ENCODE data around the gene RNF151. TPM values are rescaled to one million over a fixed set of nuclear protein-coding genes. Genes with fewer than 3 reads are reported as not detected.

Gene RNF151
- total RNA-seq, 6 donors from 2014 or later: 0.37 TPM; not detected in 5

- ATAC-seq (ENCODE audit: low FRiP score in 2 of 2): no peak
- Histone ChIP-seq H3K9me3 (no peaks in the 10 kb centered on the region), H3K36me3 (peaks cover 14 to 34% (median 23%) of the 10 kb centered on the region in 4 donors), H3K27ac (peak overlapping the region; percentile 98 to 100 (median 98)), H3K4me3 (peak overlapping the region; percentile 85 to 91 (median 88)), H3K4me1 (peaks cover 20 to 39% (median 26%) of the 10 kb centered on the region in 4 donors), H3K27me3 (no peaks in the 10 kb centered on the region)
- TF ChIP-seq CTCF (IDR thresholded peaks at IDR 0.05) (no peak), POLR2A (IDR thresholded peaks at IDR 0.05) (no peak), POLR2AphosphoS5 (IDR thresholded peaks at IDR 0.05) (no peak), EP300 (IDR thresholded peaks at IDR 0.05) (no peak)
- 18 to 19% methylated on average over 13 to 18 of the region's 24 CpGs for WGBS, 2 donors
- no peak for DNase-seq
These were observed 1.2 kb upstream of the RNF151 start for GRCh38 chr16:1965396-1966001.

GRCh38 chr16:1968146-1968953 is 1.7 kb downstream of the RNF151 start:
- DNase-seq: peak in 1 of 2 donors; percentile 79
- 82 to 90% methylated on average over 21 to 41 of the region's 41 CpGs for WGBS, 2 donors
- H3K4me1 ChIP-seq: peaks cover 28 to 45% (median 32%) of the 10 kb centered on the region in 4 donors
- ATAC-seq (ENCODE audit: low FRiP score in 2 of 2): no peak
- no peaks in the 10 kb centered on the region for H3K9me3 ChIP-seq
- peaks cover 0 to 7% (median under 1%) of the 10 kb centered on the region in 4 donors for H3K36me3 ChIP-seq
- H3K4me3 ChIP-seq: no peak overlapping the region
- no peaks in the 10 kb centered on the region for H3K27me3 ChIP-seq
- H3K27ac ChIP-seq: no peak overlapping the region
- TF ChIP-seq CTCF (IDR thresholded peaks at IDR 0.05) (no peak), POLR2A (IDR thresholded peaks at IDR 0.05) (no peak), POLR2AphosphoS5 (IDR thresholded peaks at IDR 0.05) (no peak), EP300 (IDR thresholded peaks at IDR 0.05) (no peak)

- Histone ChIP-seq H3K27ac (peak within 1 kb of the TSS; percentile 88 to 94 (median 90)), H3K4me1 (peaks cover 18 to 33% (median 24%) of the 10 kb centered on the region in 4 donors), H3K4me3 (peak within 1 kb of the TSS; percentile 84 to 100 (median 98)), H3K9me3 (no peaks in the 10 kb centered on the region), H3K36me3 (peaks cover 11 to 30% (median 29%) of the 10 kb centered on the region in 4 donors), H3K27me3 (no peaks in the 10 kb centered on the region)
- peak; percentile 93 to 99 for DNase-seq
- peak; percentile 93 to 97 for ATAC-seq (ENCODE audit: low FRiP score in 2 of 2)
- TF ChIP-seq POLR2AphosphoS5 (IDR thresholded peaks at IDR 0.05) (peak; percentile 100), CTCF (IDR thresholded peaks at IDR 0.05) (peak in 2 of 6 experiments; percentile 36 to 48), POLR2A (IDR thresholded peaks at IDR 0.05) (peak in 3 of 4 donors; percentile 73 to 97 (median 94)), EP300 (IDR thresholded peaks at IDR 0.05) (peak in 1 of 4 donors; percentile 81)
- WGBS, 2 donors: 0 to 1% methylated on average over 11 to 64 of the region's 78 CpGs
These were observed 5.3 kb downstream of the RNF151 start, which contains the start of gene TBL3 for GRCh38 chr16:1971796-1972489. Gene TBL3, plus strand, starts transcription at chr16:1972053. Its CDS starts 112 bp downstream, at chr16:1972165.

GRCh38 chr16:1972490-1972877 is 5.8 kb downstream of the RNF151 start:
- peaks cover 18 to 33% (median 24%) of the 10 kb centered on the region in 4 donors for H3K4me1 ChIP-seq
- peak overlapping the region in 3 of 4 donors; percentile 88 to 92 (median 89) for H3K27ac ChIP-seq
- 5 to 6% methylated on average over 16 to 20 of the region's 22 CpGs for WGBS, 2 donors

More at GRCh38 chr16:1972490-1972877, 5.8 kb downstream of the RNF151 start:
- Histone ChIP-seq H3K4me3 (peak overlapping the region; percentile 84 to 100 (median 98)), H3K9me3 (no peaks in the 10 kb centered on the region), H3K27me3 (no peaks in the 10 kb centered on the region), H3K36me3 (peaks cover 11 to 36% (median 34%) of the 10 kb centered on the region in 4 donors)
- DNase-seq: peak in 1 of 2 donors; percentile 77
- peak in 1 of 2 donors; percentile 1 for ATAC-seq (ENCODE audit: low FRiP score in 2 of 2)
- TF ChIP-seq CTCF (IDR thresholded peaks at IDR 0.05) (no peak), POLR2A (IDR thresholded peaks at IDR 0.05) (no peak), POLR2AphosphoS5 (IDR thresholded peaks at IDR 0.05) (no peak), EP300 (IDR thresholded peaks at IDR 0.05) (no peak)
